Transverse colon (tissue), 4 donors: ENCODE results near the gene CCPG1. TPM values are rescaled to one million over a fixed set of nuclear protein-coding genes. Genes with fewer than 3 reads are reported as not detected.

ENCODE experiments used
- DNase-seq: peaks from one replicate; pipeline ENCODE4 v3.0.0-alpha.2; 2019
- H3K27ac ChIP-seq, 4 donors: fragments of 200-600 bp; sonication (generic); 2 replicates each; pipeline ENCODE4 v1.5.1; 2016 to 2018; ENCODE audit warnings: inconsistent platforms in 4 of 4
- H3K27me3 ChIP-seq: fragments of 200-600 bp; sonication (generic); 2 replicates; pipeline ENCODE4 v1.5.1; 2017; ENCODE audit warnings: inconsistent platforms
- H3K36me3 ChIP-seq, 4 donors: fragments of 200-600 bp; sonication (generic); 2 replicates each; pipeline ENCODE4 v1.5.1; 2017 to 2019; ENCODE audit warnings: inconsistent platforms in 4 of 4
- H3K4me1 ChIP-seq, 4 donors: fragments of 200-600 bp; sonication (generic); 2 replicates each; pipeline ENCODE4 v1.5.1; 2017 to 2020; ENCODE audit warnings: inconsistent platforms in 4 of 4
- H3K4me3 ChIP-seq, 4 donors: fragments of 200-600 bp; sonication (generic); 1 replicate in 1 of 4; 2 replicates in 3 of 4; pipeline versions ENCODE4 v1.5.1 to v1.6.1; 2017 to 2019; ENCODE audit warnings: inconsistent platforms in 4 of 4
- H3K9me3 ChIP-seq, 2 donors: fragments of 200-600 bp; sonication (generic); 2 replicates each; pipeline ENCODE4 v1.5.1; 2017 to 2019; ENCODE audit warnings: inconsistent platforms in 2 of 2
- CTCF ChIP-seq, 5 experiments: fragments of 200-600 bp in 3 of 5; fragments of 450-650 bp in 2 of 5; sonication (generic) in 3 of 5; IDR thresholded peaks; 1 replicate in 2 of 5; 2 replicates in 3 of 5; pipeline ENCODE4 v1.5.1; 2016 to 2017; ENCODE audit warnings: antibody characterized with exemption in 5 of 5, inconsistent platforms in 3 of 5, mild to moderate bottlenecking in 2 of 5, moderate library complexity in 1 of 5
- EP300 ChIP-seq: sonication (generic); formaldehyde crosslinking; IDR thresholded peaks from one replicate; pipeline ENCODE4 v1.6.1; 2017; ENCODE audit warnings: antibody characterized with exemption, low read depth
- POLR2A ChIP-seq: fragments of 450-650 bp; IDR thresholded peaks from one replicate; pipeline ENCODE4 v1.6.1; 2016; ENCODE audit warnings: antibody characterized with exemption, mild to moderate bottlenecking, moderate library complexity
- POLR2AphosphoS5 ChIP-seq, 3 donors: sonication (generic); formaldehyde crosslinking; IDR thresholded peaks; one replicate each; pipeline ENCODE4 v1.6.1; 2016; ENCODE audit warnings: antibody characterized with exemption in 3 of 3
- WGBS, 2 donors: methylation state at CpG; one replicate each; pipeline ENCODE4 v1.1.5; 2018; ENCODE audit warnings: low coverage in 1 of 2; 5-methylcytosine and 5-hydroxymethylcytosine counted together
- in situ Hi-C, 4 donors: fragments of 200-750 bp; cut with MboI; loops; one replicate each; pipeline versions ENCODE4 v1.15.0 to v1.15.1; 2017; ENCODE audit warnings: low sequenced_read_pairs in 3 of 4, low pct_ligation_motif_present in 1 of 4, low pct_unique_long_range_greater_than_20kb in 1 of 4
- intact Hi-C: fragments of 100-400 bp; cut with DNase I; formaldehyde crosslinking; loops from one replicate; pipeline ENCODE4 v1.15.1; 2023; ENCODE audit warnings: low total_unique reads
- total RNA-seq, 4 donors: library from RNA; depleted of rRNA; stranded (reverse); fragments of >200 nt; gene quantifications; one replicate each; pipeline ENCODE4 v1.1.0, GENCODE V29; 2016

The CCPG1 gene
- total RNA-seq, 4 donors from 2014 or later, result 8.6 to 69.5 (median 52.6) TPM

- peaks cover 0 to 4% (median 0%) of the 10 kb centered on the region in 4 donors for H3K4me1 ChIP-seq
- H3K27me3 ChIP-seq, result no peaks in the 10 kb centered on the region
- 81 to 85% methylated on average over 5 of the region's 5 CpGs for WGBS, 2 donors
- no peak for DNase-seq
- intact Hi-C loops, result no loop called here
- in situ Hi-C loops, result no loop called here
- TF ChIP-seq POLR2A (no peak), POLR2AphosphoS5 (IDR thresholded peaks at IDR 0.05) (no peak), EP300 (no peak), CTCF (IDR thresholded peaks at IDR 0.05) (no peak)
- H3K27ac ChIP-seq, result no peak overlapping the region
- H3K9me3 ChIP-seq, result no peaks in the 10 kb centered on the region
- no peak overlapping the region for H3K4me3 ChIP-seq
- peaks cover 0 to 51% (median 21%) of the 10 kb centered on the region in 4 donors for H3K36me3 ChIP-seq
Observed at GRCh38 chr15:55379095-55379494, 29.1 kb downstream of the CCPG1 start.

GRCh38 chr15:55372701-55373440 lies 35.3 kb downstream of the CCPG1 start:
- Histone ChIP-seq H3K27ac (peak overlapping the region in 1 of 4 donors; percentile 28), H3K4me3 (no peak overlapping the region), H3K9me3 (no peaks in the 10 kb centered on the region), H3K4me1 (peaks cover 0 to 14% (median 2%) of the 10 kb centered on the region in 4 donors), H3K36me3 (peaks cover 0 to 33% (median 16%) of the 10 kb centered on the region in 4 donors), H3K27me3 (no peaks in the 10 kb centered on the region)
- DNase-seq, result no peak
- intact Hi-C loops (no loop called here), in situ Hi-C loops (no loop called here)
- WGBS, 2 donors, result 36 to 46% methylated on average over 3 of the region's 3 CpGs
- TF ChIP-seq POLR2A (no peak), EP300 (no peak), CTCF (IDR thresholded peaks at IDR 0.05) (no peak), POLR2AphosphoS5 (IDR thresholded peaks at IDR 0.05) (no peak)

- H3K9me3 ChIP-seq, result no peaks in the 10 kb centered on the region
- H3K4me3 ChIP-seq, result no peak overlapping the region
- no peak overlapping the region for H3K27ac ChIP-seq
- no peak for DNase-seq
- peaks cover 0 to 29% (median 9%) of the 10 kb centered on the region in 4 donors for H3K36me3 ChIP-seq
- TF ChIP-seq EP300, result no peak
- TF ChIP-seq POLR2A, result no peak
- no peak for TF ChIP-seq CTCF (IDR thresholded peaks at IDR 0.05)
- no peak for TF ChIP-seq POLR2AphosphoS5 (IDR thresholded peaks at IDR 0.05)
- WGBS, 2 donors, result 67 to 86% methylated on average over 1 of the region's 1 CpG
- in situ Hi-C loops, result no loop called here
- H3K27me3 ChIP-seq, result no peaks in the 10 kb centered on the region
- intact Hi-C loops, result no loop called here
- H3K4me1 ChIP-seq, result no peaks in the 10 kb centered on the region
Observed at GRCh38 chr15:55366981-55367380, 41.2 kb downstream of the CCPG1 start.

- Histone ChIP-seq H3K9me3 (no peaks in the 10 kb centered on the region), H3K27me3 (no peaks in the 10 kb centered on the region), H3K27ac (no peak overlapping the region), H3K4me3 (no peak overlapping the region), H3K36me3 (peaks cover 0 to 36% (median 9%) of the 10 kb centered on the region in 4 donors), H3K4me1 (no peaks in the 10 kb centered on the region)
- intact Hi-C loops, result no loop called here
- no peak for DNase-seq
- TF ChIP-seq EP300, result no peak
- no peak for TF ChIP-seq POLR2AphosphoS5 (IDR thresholded peaks at IDR 0.05)
- TF ChIP-seq POLR2A, result no peak
- no peak for TF ChIP-seq CTCF (IDR thresholded peaks at IDR 0.05)
- in situ Hi-C loops, result no loop called here
- 96% methylated on average over 2 of the region's 2 CpGs; no CpG with 5 or more reads in 1 of the 2 donors for WGBS, 2 donors
Observed at GRCh38 chr15:55362641-55363040, 45.5 kb downstream of the CCPG1 start.
